GM19395 (cell line): ENCODE data around the gene CMTM5.
"Not testable (repeated sequence)": the region's sequence is repeated elsewhere in the genome, so short reads cannot be mapped to it uniquely, and the experiment has no call there.

Experiments
- ATAC-seq: cut with Tn5 transposase; IDR thresholded peaks from one replicate; pipeline ENCODE4 v1.9.1; 2021; ENCODE audit warnings: mild to moderate bottlenecking, moderate library complexity; ENCODE audit not compliant: unreplicated experiment

The CMTM5 gene

GRCh38 chr14:23396126-23396525 lies 19.3 kb downstream of the CMTM5 start:
- ATAC-seq = no peak

- ATAC-seq = no peak
These were observed 20.0 kb downstream of the CMTM5 start for GRCh38 chr14:23396781-23397407.

GRCh38 chr14:23398348-23398747 lies 21.5 kb downstream of the CMTM5 start:
- no peak for ATAC-seq

- no peak for ATAC-seq
These were observed 22.3 kb downstream of the CMTM5 start for GRCh38 chr14:23399136-23399535.

- ATAC-seq = no peak
These were observed 22.7 kb downstream of the CMTM5 start for GRCh38 chr14:23399591-23399990.

- not testable (repeated sequence) for ATAC-seq
These were observed 23.8 kb downstream of the CMTM5 start for GRCh38 chr14:23400496-23401149.

- no peak for ATAC-seq
These were observed 24.4 kb downstream of the CMTM5 start for GRCh38 chr14:23401291-23401690.

GRCh38 chr14:23402296-23403138 lies 25.7 kb downstream of the CMTM5 start:
- ATAC-seq = no peak

GRCh38 chr14:23403139-23403438 lies 26.2 kb downstream of the CMTM5 start:
- no peak for ATAC-seq

- no peak for ATAC-seq
These were observed 27.1 kb downstream of the CMTM5 start for GRCh38 chr14:23403908-23404307.

- ATAC-seq = no peak
These were observed 27.6 kb downstream of the CMTM5 start for GRCh38 chr14:23404331-23404900.

- ATAC-seq = no peak
These were observed 28.2 kb downstream of the CMTM5 start for GRCh38 chr14:23405096-23405495.

GRCh38 chr14:23405516-23406025 lies 28.7 kb downstream of the CMTM5 start:
- no peak for ATAC-seq

GRCh38 chr14:23406244-23406643 lies 29.4 kb downstream of the CMTM5 start:
- no peak for ATAC-seq

- no peak for ATAC-seq
These were observed 30.0 kb downstream of the CMTM5 start for GRCh38 chr14:23406725-23407355.

GRCh38 chr14:23407516-23408306 lies 30.9 kb downstream of the CMTM5 start, which contains the start of gene MYH6:
TSS of gene MYH6 (minus strand) at chr14:23408273. CDS start at chr14:23407223, 1,050 bp downstream.
- ATAC-seq = no peak

GRCh38 chr14:23408307-23408630 lies 31.4 kb downstream of the CMTM5 start:
- no peak for ATAC-seq

GRCh38 chr14:23409475-23409874 lies 32.6 kb downstream of the CMTM5 start:
- ATAC-seq = no peak

- ATAC-seq = no peak
These were observed 33.3 kb downstream of the CMTM5 start for GRCh38 chr14:23409966-23410635.
